NCI-H2107 (cell line): Measurements from ENCODE around the gene MYO15B.

ENCODE experiments used
- DNase-seq: peaks from one replicate; lab custom pipeline; 2025; lab: John Stamatoyannopoulos, UW

Gene MYO15B

DNA sequence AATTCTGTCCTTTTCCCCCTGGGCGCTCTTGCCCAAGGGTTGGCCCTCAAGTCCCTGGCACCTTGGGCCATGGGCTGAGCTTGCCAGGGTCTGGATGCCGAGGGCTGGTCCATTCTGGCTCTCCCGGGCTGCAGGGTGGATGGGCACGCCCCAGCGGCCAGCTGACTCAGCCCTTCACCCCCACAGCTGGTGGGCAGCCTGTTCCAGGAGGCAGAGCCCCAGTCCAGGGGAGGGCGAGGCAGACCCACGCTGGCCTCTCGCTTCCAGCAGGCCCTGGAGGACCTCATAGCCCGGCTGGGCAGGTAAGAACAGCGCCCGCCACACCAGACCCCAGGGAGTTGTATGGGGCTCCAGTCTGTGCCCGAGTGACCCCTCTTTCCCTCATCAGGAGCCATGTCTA, 15.0 kb downstream of the MYO15B start:
- DNase-seq, result no peak

- DNase-seq, result no peak
Measured at GRCh38 chr17:75603123-75603522, 15.5 kb downstream of the MYO15B start.

DNA sequence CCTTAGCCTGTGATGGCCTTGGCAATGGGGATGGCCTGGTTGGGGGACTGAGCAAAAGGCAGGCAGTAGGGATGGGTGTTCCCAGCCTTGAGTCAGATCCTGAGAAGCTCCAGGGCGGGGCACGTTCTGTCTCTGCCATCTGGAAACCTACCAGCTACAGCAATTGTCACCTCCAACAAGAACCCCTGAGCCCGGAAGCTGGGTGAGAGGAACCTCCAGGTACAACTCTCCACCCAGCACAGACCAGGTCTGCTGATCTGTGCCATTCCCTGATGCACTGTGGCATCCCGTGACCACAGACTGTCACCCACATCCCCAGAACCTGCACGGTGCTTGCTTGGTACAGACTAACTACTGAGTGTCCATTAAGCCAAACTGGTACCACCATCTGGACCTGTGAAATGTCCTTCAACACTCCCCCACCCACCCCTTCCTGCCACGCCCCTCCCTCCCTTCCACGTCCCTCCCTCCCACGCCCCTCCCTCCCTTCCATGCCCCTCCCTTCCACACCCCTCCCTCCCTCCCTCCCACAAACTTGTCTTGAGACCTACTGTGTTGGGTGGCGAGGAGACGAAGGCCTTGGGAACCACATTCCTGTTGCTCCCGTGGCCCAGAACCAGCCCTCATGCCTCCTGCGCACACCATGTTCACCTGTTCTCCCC, 16.6 kb downstream of the MYO15B start:
- no peak for DNase-seq

- DNase-seq, result no peak
Measured at GRCh38 chr17:75605790-75606189, 18.2 kb downstream of the MYO15B start.

- DNase-seq, result no peak
Measured at GRCh38 chr17:75607086-75607485, 19.5 kb downstream of the MYO15B start.

DNA sequence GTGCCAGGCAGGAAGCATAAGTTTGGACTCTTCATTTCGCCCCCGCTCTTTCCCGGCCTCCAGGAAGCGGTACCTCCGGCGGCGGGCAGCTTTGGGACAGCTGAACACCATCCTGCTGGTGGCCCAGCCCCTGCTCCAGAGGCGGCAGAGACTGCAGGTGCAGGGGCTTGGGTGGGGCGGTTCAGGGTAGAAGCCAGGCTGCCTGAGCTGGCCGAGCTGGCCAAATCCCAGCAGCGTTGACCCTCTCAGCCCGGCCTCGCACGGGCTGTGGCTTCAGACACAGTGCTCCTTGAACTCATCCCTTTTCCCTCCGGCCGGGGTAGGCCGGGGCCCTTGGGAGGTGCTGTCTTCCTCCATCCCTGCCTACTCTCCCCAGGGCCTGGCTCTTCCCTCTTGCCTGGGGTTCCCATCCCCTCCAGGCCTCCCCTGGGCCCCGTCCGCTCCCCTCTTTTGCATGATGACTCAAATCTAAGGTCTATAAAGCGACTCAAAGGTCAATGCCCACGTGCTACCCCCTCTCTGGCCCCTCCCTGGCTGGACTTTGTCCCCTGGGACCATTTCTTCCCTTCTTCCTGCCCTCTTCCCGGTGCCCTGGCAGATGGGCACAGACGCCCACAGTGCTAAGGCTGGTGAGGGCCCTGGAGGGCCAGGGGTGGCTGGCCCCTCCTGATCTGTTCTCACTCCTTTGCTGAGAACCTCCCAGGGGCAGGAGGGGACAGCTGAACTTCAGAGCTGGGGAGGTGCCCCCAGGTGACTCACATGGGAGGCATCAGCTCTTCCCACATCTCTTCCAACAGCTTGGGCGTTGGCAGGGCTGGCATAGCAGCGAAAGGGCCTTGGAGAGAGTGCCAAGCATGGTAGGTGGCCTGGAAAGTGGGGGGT, 22.7 kb downstream of the MYO15B start:
- no peak for DNase-seq

DNA sequence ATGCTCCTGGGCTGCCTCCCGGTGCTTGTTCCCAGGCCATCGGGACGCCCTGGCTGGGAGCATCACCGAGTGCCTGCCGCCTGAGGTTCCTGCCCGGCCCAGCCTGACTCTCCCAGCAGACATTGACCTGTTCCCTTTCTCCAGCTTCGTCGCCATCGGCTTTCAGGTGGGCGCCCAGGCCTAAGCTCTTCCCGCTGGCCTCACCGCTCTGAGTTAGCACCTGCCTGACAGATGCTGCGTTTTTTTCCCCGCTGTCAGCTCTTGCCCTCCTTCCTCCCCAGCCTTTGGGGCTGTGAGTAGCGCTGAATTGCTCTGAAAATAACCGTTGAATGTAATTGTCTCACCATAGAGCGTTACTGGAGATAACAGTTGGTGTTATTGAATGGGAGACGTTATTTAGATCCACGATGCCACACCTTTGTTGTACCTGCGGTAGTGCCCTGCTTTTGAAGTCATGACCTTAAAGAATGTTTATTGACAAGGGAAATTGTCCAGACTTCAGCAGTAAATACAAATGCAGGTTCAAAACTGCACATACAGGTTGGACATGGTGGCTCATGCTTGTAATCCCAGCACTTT, 24.3 kb downstream of the MYO15B start:
- no peak for DNase-seq

GRCh38 chr17:75612906-75613626, 25.5 kb downstream of the MYO15B start:
- no peak for DNase-seq

- no peak for DNase-seq
Measured at GRCh38 chr17:75614006-75614405, 26.4 kb downstream of the MYO15B start.

DNA sequence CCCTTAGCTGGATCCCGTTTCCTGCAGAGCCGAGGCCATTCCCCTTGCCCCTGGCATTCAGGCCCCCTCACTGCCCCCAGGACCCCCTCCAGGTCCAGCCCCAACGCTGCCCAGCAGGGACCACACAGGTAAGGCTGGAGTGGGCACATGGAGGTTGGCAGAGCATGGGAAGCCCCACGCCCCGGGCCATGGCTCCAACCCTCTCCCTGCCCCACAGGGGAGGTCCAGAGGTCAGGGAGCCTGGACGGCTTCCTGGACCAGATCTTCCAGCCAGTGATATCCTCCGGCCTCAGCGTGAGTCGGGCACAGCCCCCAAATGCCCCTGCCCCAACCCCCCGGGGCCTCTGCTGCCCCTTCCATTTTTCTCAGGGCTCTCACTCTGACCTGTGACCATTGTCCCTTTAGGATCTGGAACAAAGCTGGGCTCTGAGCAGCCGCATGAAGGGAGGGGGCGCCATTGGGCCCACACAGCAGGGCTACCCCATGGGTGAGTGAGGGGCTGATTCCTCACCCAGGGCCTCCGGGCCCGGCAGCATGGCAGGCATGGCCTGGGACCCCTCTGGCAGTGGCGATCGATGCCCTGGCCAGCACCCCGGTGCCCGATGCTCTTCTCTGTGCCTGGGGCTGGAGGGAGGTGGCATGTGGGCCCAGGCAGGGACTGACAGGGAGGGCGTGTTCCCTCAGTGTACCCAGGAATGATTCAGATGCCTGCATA, 27.1 kb downstream of the MYO15B start:
- DNase-seq, result no peak

GRCh38 chr17:75615301-75615700, 27.7 kb downstream of the MYO15B start:
- DNase-seq, result no peak

DNA sequence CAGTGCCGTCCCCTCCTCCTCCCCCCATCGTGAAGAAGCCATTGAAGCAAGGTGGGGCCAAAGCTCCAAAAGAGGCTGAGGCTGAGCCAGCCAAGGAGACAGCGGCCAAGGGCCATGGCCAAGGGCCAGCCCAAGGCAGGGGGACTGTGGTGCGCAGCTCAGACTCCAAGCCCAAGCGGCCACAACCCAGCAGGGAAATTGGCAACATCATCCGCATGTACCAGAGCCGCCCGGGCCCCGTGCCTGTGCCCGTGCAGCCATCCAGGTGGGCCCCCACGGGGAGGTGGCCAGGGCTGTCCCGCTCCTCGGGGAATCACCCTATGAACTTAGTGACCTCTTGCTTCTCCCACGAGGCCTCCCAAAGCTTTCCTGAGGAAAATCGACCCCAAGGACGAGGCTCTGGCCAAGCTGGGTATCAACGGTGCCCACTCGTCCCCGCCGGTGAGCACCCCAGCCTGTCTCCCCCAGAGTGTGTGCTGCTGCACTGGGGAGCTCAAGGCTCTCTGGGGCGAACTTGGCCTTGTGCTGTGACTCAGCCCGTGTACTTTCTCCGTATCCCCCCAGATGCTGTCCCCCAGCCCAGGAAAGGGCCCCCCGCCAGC, 29.0 kb downstream of the MYO15B start:
- DNase-seq, result no peak

GRCh38 chr17:75617218-75617617, 29.6 kb downstream of the MYO15B start:
- no peak for DNase-seq

DNA sequence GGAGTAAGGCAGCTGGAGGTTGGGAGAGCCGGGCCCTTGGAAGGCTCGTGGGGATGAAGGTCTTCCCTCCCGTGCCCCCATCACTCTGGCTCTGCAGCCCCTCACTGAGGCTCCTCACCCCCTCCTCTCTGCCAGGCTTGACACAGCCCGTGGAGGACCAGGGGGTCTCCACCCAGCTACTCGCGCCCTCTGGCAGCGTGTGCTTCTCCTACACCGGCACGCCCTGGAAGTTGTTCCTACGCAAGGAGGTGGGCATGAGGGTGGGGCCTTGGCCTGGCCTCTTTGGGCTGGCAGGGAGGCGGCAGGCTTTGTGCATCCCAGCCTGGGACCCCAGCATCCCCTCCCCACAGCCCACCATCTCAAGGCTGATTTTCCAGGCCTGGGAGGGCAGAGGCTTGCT, 30.1 kb downstream of the MYO15B start:
- DNase-seq, result no peak

DNA sequence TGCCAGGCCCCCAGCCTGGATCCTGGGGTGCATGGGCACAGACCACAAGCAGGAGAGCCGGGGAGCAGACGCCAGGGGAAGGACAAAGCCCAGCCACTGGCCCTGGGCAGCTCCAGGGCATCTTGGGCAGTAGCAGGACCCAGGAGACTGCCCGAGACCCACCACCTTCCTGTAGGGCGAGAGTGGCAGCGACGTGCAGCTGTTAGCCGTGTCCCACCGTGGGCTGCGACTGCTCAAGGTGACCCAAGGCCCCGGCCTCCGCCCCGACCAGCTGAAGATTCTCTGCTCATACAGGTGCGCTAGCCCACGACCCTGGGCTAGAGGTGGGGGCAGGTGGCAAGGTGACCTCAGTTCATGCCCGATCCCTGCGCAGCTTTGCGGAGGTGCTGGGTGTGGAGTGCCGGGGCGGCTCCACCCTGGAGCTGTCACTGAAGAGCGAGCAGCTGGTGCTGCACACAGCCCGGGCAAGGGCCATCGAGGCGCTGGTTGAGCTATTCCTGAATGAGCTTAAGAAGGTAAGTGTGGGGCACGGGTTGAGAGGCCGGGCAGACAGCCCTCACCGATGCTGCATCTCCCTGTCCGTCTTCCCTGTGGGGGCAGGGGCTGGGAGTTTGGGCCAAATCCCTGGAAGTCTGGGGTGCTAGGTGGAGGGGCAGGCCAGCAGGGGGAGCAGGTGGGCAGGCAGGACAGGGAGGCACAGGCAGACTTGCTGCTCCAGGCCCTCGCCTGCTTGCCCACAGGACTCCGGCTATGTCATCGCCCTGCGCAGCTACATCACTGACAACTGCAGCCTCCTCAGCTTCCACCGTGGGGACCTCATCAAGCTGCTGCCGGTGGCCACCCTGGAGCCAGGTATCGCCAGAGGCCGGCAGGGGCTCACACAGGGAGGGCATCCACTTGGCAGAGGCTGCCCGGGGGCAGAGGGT, 32.2 kb downstream of the MYO15B start:
- DNase-seq, result no peak

GRCh38 chr17:75621489-75621888, 33.9 kb downstream of the MYO15B start:
- DNase-seq, result no peak

- DNase-seq, result no peak
Measured at GRCh38 chr17:75622076-75622475, 34.5 kb downstream of the MYO15B start.

- no peak for DNase-seq
Measured at GRCh38 chr17:75622771-75623273, 35.2 kb downstream of the MYO15B start.

DNA sequence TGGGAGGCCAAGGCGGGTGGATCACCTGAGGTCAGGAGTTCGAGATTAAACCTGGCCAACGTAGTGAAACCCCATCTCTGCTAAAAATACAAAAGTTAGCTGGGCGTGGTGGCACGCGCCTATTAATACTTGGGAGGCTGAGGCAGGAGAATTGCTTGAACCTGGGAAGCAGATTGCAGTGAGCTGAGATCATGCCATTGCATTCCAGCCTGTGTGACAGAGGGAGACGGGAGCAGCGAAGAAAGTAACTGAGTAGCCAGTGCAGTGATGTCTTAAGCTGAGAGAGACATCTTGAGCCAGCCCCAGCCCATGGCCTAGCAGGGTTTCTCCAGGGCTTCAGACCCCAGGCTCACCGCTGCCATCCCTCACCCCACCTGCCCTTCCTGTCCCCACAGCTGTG, 35.8 kb downstream of the MYO15B start:
- DNase-seq, result no peak

- DNase-seq, result no peak
Measured at GRCh38 chr17:75624021-75624420, 36.4 kb downstream of the MYO15B start.
